GM12873 (cell line): ENCODE data around the gene DTX1.

Experiments
- CTCF ChIP-seq: IDR thresholded peaks from 2 replicates; pipeline ENCODE4 v1.5.1; 2012; ENCODE audit warnings: low read depth, mild to moderate bottlenecking, moderate library complexity, low read length, control low read depth; ENCODE audit not compliant: insufficient read depth; ENCODE audit errors: missing control alignments

Gene DTX1

GRCh38 chr12:113044516-113044915 is 12.0 kb upstream of the DTX1 start:
- TF ChIP-seq CTCF, result no peak

- peak; percentile 81 for TF ChIP-seq CTCF
Measured at GRCh38 chr12:113048716-113049127, 7.8 kb upstream of the DTX1 start.

- peak; percentile 68 for TF ChIP-seq CTCF
Measured at GRCh38 chr12:113049976-113050742, 6.4 kb upstream of the DTX1 start.

- no peak for TF ChIP-seq CTCF
Measured at GRCh38 chr12:113050795-113051194, 5.7 kb upstream of the DTX1 start.

GRCh38 chr12:113051759-113052158 is 4.8 kb upstream of the DTX1 start:
- TF ChIP-seq CTCF, result no peak

- no peak for TF ChIP-seq CTCF
Measured at GRCh38 chr12:113052326-113052725, 4.2 kb upstream of the DTX1 start.

- TF ChIP-seq CTCF, result no peak
Measured at GRCh38 chr12:113054948-113055486, 1.5 kb upstream of the DTX1 start.
